ENCODE measurements around the gene LRBA.
"Not testable (repeated sequence)": the region's sequence is repeated elsewhere in the genome, so short reads cannot be mapped to it uniquely, and the experiment has no call there.

LRBA gene

DNA sequence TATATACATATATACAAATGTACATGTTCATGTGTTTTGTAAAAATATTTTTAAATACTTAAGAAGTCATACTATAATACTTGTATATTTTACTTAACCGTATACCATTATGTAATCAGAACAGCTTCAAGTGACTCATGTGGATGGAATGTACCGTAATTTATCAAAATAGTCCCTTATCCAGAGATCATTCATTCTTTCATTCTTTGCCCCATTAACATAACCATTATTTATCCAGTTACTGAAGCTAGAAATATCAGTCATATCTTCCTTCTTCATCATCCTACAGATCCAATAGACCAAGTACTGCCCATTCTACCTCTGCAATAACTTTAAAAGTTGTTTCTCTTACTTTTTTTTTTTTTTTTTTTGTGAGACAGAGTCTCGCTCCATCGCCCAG is 268.9 kb downstream of the LRBA start:
- H3K4me1 ChIP-seq (ENCODE audit: insufficient read depth, low read length): no peaks in the 10 kb centered on the region
- no peaks in the 10 kb centered on the region for H4K20me1 ChIP-seq (ENCODE audit: insufficient read depth, low read length)
- no peak for ATAC-seq (ENCODE audit: insufficient read depth, low read depth)
- H3K4me2 ChIP-seq (ENCODE audit: insufficient read depth, low read length): no peak overlapping the region
- no peaks in the 10 kb centered on the region for H3K27me3 ChIP-seq (ENCODE audit: insufficient read depth, low read length, poor library complexity)
- TF ChIP-seq, protein P1, sequence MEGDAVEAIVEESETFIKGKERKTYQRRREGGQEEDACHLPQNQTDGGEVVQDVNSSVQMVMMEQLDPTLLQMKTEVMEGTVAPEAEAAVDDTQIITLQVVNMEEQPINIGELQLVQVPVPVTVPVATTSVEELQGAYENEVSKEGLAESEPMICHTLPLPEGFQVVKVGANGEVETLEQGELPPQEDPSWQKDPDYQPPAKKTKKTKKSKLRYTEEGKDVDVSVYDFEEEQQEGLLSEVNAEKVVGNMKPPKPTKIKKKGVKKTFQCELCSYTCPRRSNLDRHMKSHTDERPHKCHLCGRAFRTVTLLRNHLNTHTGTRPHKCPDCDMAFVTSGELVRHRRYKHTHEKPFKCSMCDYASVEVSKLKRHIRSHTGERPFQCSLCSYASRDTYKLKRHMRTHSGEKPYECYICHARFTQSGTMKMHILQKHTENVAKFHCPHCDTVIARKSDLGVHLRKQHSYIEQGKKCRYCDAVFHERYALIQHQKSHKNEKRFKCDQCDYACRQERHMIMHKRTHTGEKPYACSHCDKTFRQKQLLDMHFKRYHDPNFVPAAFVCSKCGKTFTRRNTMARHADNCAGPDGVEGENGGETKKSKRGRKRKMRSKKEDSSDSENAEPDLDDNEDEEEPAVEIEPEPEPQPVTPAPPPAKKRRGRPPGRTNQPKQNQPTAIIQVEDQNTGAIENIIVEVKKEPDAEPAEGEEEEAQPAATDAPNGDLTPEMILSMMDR (IDR thresholded peaks at IDR 0.05; ENCODE audit: borderline replicate concordance, extremely low read depth, low read length, poor library complexity, severe bottlenecking): no peak
- no peak overlapping the region for H2AFZ ChIP-seq (ENCODE audit: low read depth, low read length)
- DNase-seq: no peak
- no peak overlapping the region for H3K27ac ChIP-seq (ENCODE audit: low read length)
- no peaks in the 10 kb centered on the region for H3K79me2 ChIP-seq (ENCODE audit: insufficient read depth, low read length)
- H3K9me3 ChIP-seq (ENCODE audit: insufficient read depth, low read length, severe bottlenecking): no peaks in the 10 kb centered on the region
- no peak overlapping the region for H3K4me3 ChIP-seq (ENCODE audit: low read depth in 1 of 2, low read length in 2 of 2)
- H3K36me3 ChIP-seq (ENCODE audit: insufficient read depth, low read length): no peaks in the 10 kb centered on the region
- no peak overlapping the region for H3K9ac ChIP-seq (ENCODE audit: low read depth, low read length)

DNA sequence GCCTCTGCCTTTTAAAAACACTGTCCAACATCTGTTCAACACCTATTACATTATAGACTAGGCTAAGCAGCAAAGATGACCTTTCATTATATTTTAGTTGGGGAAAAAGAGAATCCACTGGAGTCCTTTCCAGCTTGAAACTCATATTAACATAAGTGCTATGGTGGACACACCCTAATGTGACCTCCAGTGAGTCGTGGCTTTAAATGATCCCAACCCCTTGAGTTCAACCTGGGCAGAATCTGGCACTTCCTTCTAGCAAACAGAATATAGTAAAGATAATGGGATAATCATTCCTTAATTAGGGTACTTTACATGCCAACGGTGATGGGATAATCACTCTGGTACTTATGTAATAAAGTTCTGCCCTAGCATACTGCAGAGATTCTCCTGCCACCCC is 270.5 kb downstream of the LRBA start:
- no peaks in the 10 kb centered on the region for H3K9me3 ChIP-seq (ENCODE audit: insufficient read depth, low read length, severe bottlenecking)
- no peaks in the 10 kb centered on the region for H4K20me1 ChIP-seq (ENCODE audit: insufficient read depth, low read length)
- H3K4me3 ChIP-seq (ENCODE audit: low read depth in 1 of 2, low read length in 2 of 2): no peak overlapping the region
- DNase-seq: no peak
- no peaks in the 10 kb centered on the region for H3K4me1 ChIP-seq (ENCODE audit: insufficient read depth, low read length)
- H3K79me2 ChIP-seq (ENCODE audit: insufficient read depth, low read length): no peaks in the 10 kb centered on the region
- no peak for ATAC-seq (ENCODE audit: insufficient read depth, low read depth)
- no peaks in the 10 kb centered on the region for H3K27me3 ChIP-seq (ENCODE audit: insufficient read depth, low read length, poor library complexity)
- H3K36me3 ChIP-seq (ENCODE audit: insufficient read depth, low read length): no peaks in the 10 kb centered on the region
- H2AFZ ChIP-seq (ENCODE audit: low read depth, low read length): no peak overlapping the region
- no peak overlapping the region for H3K27ac ChIP-seq (ENCODE audit: low read length)
- TF ChIP-seq EZH2 (IDR thresholded peaks at IDR 0.05; ENCODE audit: borderline replicate concordance, low read depth, low read length, severe bottlenecking): no peak
- TF ChIP-seq, protein P1 (IDR thresholded peaks at IDR 0.05; ENCODE audit: borderline replicate concordance, extremely low read depth, low read length, poor library complexity, severe bottlenecking): no peak
- H3K9ac ChIP-seq (ENCODE audit: low read depth, low read length): no peak overlapping the region
- no peak overlapping the region for H3K4me2 ChIP-seq (ENCODE audit: insufficient read depth, low read length)

DNA sequence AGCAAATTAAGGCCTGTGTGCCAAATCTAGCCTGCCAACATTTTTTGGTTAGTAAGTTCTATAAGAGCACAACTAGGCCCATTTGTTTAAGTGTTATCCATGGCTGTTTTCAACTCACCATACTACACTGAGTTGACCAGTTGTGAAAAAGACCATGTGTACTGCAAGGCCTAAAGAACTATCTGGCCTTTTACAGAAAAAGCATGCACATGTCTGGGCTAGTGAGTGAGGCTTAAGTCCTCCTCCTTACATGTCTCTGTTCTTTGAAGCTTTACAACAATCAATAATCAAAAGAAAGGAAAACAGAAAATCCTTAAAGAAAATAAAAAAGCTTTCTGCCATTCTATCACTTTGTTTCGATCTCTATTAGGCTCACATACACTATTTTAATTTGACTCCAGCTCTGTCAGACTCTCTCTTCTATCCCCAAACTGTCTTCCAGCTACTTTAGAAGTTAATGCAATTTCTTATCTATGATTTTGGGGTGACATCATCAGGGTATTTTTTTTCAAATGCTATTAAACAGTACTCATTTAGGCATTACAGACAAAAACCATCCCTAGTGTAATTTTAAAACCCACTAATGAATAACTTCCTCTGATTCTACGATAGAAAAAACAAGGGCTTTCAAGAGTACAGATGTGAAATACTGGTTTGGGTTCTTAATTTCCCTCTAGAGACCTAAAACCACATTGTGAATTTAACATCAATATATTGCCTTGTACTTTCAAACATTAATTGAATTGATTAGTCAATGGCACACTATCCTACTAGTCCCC is 271.3 kb downstream of the LRBA start:
- Histone ChIP-seq H3K79me2 (ENCODE audit: insufficient read depth, low read length) (no peaks in the 10 kb centered on the region), H2AFZ (ENCODE audit: low read depth, low read length) (no peak overlapping the region), H3K27me3 (ENCODE audit: insufficient read depth, low read length, poor library complexity) (no peaks in the 10 kb centered on the region), H3K9me3 (ENCODE audit: insufficient read depth, low read length, severe bottlenecking) (no peaks in the 10 kb centered on the region), H3K4me1 (ENCODE audit: insufficient read depth, low read length) (no peaks in the 10 kb centered on the region), H3K4me3 (ENCODE audit: low read depth in 1 of 2, low read length in 2 of 2) (no peak overlapping the region), H3K36me3 (ENCODE audit: insufficient read depth, low read length) (no peaks in the 10 kb centered on the region), H3K27ac (ENCODE audit: low read length) (no peak overlapping the region), H3K9ac (ENCODE audit: low read depth, low read length) (no peak overlapping the region), H3K4me2 (ENCODE audit: insufficient read depth, low read length) (no peak overlapping the region), H4K20me1 (ENCODE audit: insufficient read depth, low read length) (no peaks in the 10 kb centered on the region)
- TF ChIP-seq EZH2 (IDR thresholded peaks at IDR 0.05; ENCODE audit: borderline replicate concordance, low read depth, low read length, severe bottlenecking): no peak
- TF ChIP-seq, protein P1 (IDR thresholded peaks at IDR 0.05; ENCODE audit: borderline replicate concordance, extremely low read depth, low read length, poor library complexity, severe bottlenecking): no peak
- DNase-seq: no peak
- ATAC-seq (ENCODE audit: insufficient read depth, low read depth): no peak

DNA sequence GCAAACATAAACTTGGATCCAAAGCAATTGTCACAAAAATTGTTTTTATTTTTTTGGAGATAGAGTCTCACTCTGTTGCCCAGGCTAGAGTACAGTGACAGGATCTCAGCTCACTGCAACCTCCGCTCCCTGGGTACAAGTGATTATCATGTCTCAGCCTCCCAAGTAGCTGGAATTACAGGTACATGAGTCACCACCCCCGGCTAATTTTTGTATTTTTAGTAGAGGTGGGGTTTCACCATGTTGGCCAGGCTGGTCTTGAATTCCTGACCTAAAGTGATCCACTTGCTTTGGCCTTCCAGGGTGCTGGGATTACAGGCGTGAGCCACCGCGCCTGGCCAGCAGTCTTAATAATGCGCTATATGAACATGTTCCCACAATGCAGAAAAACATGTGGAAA is 272.2 kb downstream of the LRBA start:
- not testable (repeated sequence) for H4K20me1 ChIP-seq (ENCODE audit: insufficient read depth, low read length); H3K4me1 ChIP-seq (ENCODE audit: insufficient read depth, low read length); H3K79me2 ChIP-seq (ENCODE audit: insufficient read depth, low read length); H3K9ac ChIP-seq (ENCODE audit: low read depth, low read length); DNase-seq; ATAC-seq (ENCODE audit: insufficient read depth, low read depth); H3K4me2 ChIP-seq (ENCODE audit: insufficient read depth, low read length); H3K27me3 ChIP-seq (ENCODE audit: insufficient read depth, low read length, poor library complexity); H3K36me3 ChIP-seq (ENCODE audit: insufficient read depth, low read length); H2AFZ ChIP-seq (ENCODE audit: low read depth, low read length); H3K9me3 ChIP-seq (ENCODE audit: insufficient read depth, low read length, severe bottlenecking); H3K4me3 ChIP-seq (ENCODE audit: low read depth in 1 of 2, low read length in 2 of 2); H3K27ac ChIP-seq (ENCODE audit: low read length)
